Left ventricle myocardium superior (tissue), 1 donor: Measurements from ENCODE around the gene CPED1. TPM values are rescaled to one million over a fixed set of nuclear protein-coding genes. Genes with fewer than 3 reads are reported as not detected.

Experiments
- ATAC-seq: fragments of 200-7000 bp; cut with Tn5 transposase; one replicate; pipeline ENCODE4 v1.9.1; 2020; ENCODE audit warnings: mild to moderate bottlenecking, moderate library complexity
- DNase-seq: peaks from one replicate; pipeline ENCODE4 v3.0.0-alpha.2; 2020
- intact Hi-C: fragments of 100-400 bp; cut with micrococcal nuclease; formaldehyde crosslinking; loops from one replicate; pipeline ENCODE4 v1.11.0; 2022
- total RNA-seq: library from RNA; stranded (reverse); fragmentation: NEBNext Ultra II Directional; extraction: Animal tissue kit (Norgen Biotek cat#: 25700); gene quantifications from one replicate; pipeline ENCODE4 v1.2.1, GENCODE V29; 2021
- donor health status: DM: no; HTN: yes; CAD: no; lungs with severe emphysema.

The CPED1 gene
- total RNA-seq, 1 donor from 2014 or later, result 32.8 TPM

GRCh38 chr7:121077165-121077630, 88.7 kb downstream of the CPED1 start:
- intact Hi-C loops, result no loop called here

GRCh38 chr7:121078701-121079227, 90.3 kb downstream of the CPED1 start:
- intact Hi-C loops, result no loop called here
- no peak for ATAC-seq
- no peak for DNase-seq

More at GRCh38 chr7:121077165-121077630, 88.7 kb downstream of the CPED1 start:
- no peak for DNase-seq
- ATAC-seq, result no peak

GRCh38 chr7:121079425-121080169, 91.1 kb downstream of the CPED1 start:
- no peak for DNase-seq

DNA sequence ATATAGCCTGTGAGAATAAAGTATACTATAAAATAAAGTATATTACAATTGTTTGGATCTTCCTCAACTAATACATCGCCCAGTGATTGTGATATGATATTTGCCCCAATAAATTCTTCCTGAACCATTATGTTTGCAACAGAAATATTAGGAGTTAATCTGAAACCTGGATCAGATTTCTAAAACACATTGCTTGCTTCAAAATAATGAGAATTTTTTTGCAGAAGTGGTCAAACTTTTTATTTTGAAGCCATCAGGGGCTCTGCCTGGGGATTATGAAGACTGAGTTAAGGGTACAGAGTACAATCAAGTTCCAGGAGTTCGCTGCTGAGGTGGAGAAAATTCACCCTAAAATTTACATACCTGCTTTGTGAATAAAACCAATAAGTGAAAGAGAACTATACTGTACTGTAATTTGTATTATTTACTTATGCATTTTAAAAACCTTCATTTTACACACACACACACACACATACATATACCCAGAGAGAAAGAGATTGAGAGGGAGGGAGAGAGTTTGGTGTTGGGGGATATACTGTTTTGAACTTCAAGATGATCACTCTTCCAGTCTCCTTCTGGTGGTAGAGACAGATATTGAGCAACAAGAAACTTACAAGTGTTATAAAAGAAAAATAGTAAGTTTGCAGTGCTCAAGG, 91.9 kb downstream of the CPED1 start:
- ATAC-seq (no peak), DNase-seq (no peak)
- intact Hi-C loops, result loop anchor here (5.0 kb wide), 1 partner anchor 93 kb away; the partner anchor contains the start of gene CPED1

More at GRCh38 chr7:121079425-121080169, 91.1 kb downstream of the CPED1 start:
- peak; percentile 32 for ATAC-seq
- intact Hi-C loops, result loop anchor here (5.0 kb wide), 1 partner anchor 92 kb away; the partner anchor contains the start of gene CPED1

GRCh38 chr7:121080913-121081326, 92.4 kb downstream of the CPED1 start:
- ATAC-seq (no peak), DNase-seq (no peak)
- intact Hi-C loops, result loop anchor here (5.0 kb wide), 1 partner anchor 94 kb away; the partner anchor contains the start of gene CPED1

GRCh38 chr7:121081327-121081936, 92.9 kb downstream of the CPED1 start:
- no peak for DNase-seq
- intact Hi-C loops, result loop anchor here (5.0 kb wide), 1 partner anchor 94 kb away; the partner anchor contains the start of gene CPED1
- peak; percentile 59 for ATAC-seq

DNA sequence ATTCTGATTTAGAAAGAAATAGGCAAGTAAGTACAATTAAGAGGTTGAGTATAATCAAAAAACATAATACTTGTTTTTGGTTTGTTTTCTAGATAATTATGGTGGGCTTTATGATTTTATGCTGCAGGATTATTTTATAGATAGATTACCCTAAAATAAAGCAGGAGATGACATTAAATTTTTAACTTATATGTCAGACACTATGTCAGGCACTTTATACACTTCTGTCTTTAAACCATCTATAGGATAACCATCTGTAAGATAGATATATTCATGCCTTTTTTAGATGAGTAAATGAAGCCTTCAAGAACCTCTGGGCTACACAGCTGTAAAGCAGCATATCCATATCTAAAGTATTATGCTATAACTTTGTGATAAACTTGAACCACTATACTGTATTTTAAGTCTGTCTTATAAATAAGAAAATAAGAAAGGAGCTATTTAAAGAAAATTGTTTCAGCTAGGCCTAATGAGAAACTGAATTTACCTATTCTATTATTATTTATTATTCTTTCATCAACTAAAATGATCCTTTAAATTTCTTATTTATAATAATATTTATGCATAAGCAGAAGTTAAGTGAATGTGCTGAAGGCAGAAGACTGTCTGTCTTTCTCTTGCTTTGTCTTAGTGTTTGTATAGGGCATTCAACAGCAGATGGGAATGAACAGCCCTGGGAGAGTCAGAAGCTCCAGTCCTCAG, 94.0 kb downstream of the CPED1 start:
- ATAC-seq, result no peak
- intact Hi-C loops, result loop anchor here (5.0 kb wide), 1 partner anchor 95 kb away; the partner anchor contains the start of gene CPED1
- DNase-seq, result no peak

DNA sequence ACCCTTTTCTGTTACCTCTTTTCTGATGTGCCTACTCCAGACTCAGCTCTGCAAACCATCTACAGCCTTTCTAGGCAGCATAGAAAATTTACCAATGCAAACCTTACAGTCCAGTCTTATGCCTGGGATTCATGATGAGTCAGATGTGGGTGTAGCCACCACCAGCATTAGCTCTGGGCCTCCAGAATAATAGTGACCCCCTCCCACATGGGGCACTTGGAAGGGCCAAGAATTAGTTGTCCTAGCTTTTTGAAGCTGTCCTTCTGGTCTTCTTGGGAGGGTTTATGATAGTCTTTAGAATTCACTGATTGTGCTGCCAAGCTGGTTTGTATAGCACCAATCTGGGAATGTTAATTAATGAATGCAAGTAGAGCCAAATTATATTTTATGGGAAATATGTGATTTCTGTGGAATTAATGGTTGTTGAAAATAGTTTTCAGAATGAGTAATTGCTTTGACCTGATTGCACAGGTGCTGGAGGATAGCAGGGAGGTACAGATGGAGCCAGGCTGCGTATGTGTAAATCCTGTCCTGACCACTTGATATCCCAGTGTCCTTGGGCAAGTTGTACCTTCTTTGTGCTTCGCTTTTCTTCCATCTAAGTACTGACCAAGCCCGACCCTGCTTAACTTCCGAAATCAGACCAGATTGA, 94.8 kb downstream of the CPED1 start:
- peak; percentile 6 for ATAC-seq
- intact Hi-C loops, result loop anchor here (5.0 kb wide), 1 partner anchor 96 kb away; the partner anchor contains the start of gene CPED1
- DNase-seq, result no peak

- no peak for DNase-seq
- intact Hi-C loops, result loop anchor here (5.0 kb wide), 1 partner anchor 97 kb away; the partner anchor contains the start of gene CPED1
- ATAC-seq, result no peak
These were observed 95.3 kb downstream of the CPED1 start for GRCh38 chr7:121083790-121084251.

- DNase-seq, result no peak
- ATAC-seq, result no peak
- intact Hi-C loops, result loop anchor here (5.0 kb wide), 1 partner anchor 97 kb away; the partner anchor contains the start of gene CPED1
These were observed 95.7 kb downstream of the CPED1 start for GRCh38 chr7:121084256-121084655.

DNA sequence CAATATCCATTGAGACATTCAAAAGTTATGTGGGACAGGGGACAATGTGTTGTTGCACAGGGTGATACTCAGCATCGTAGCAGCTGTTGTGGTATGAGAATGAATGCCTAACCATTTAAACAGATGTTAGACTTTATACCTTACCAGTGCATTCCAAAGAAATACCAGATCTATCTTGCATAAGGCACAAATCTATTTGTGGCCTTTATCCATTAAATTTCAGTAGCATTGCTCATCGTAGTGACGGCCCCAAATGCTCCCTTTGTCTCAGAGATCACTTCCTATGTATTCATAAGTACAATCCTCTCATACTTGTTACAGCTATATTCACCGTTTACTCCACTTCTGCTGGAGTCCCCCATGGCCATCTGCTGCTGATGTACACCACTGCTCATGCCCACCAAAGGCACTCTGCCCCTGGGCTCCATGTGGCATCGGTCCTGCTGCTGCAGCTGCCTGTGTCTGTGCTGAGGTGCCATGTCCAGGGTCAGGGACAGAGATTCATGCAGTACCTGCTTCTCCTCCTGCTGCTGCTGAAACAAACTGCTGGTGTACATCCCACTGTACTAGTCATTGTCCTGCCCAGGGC, 96.3 kb downstream of the CPED1 start:
- DNase-seq, result peak; percentile 30
- intact Hi-C loops, result loop anchor here (5.0 kb wide), 1 partner anchor 98 kb away; the partner anchor contains the start of gene CPED1
- peak; percentile 66 for ATAC-seq

DNA sequence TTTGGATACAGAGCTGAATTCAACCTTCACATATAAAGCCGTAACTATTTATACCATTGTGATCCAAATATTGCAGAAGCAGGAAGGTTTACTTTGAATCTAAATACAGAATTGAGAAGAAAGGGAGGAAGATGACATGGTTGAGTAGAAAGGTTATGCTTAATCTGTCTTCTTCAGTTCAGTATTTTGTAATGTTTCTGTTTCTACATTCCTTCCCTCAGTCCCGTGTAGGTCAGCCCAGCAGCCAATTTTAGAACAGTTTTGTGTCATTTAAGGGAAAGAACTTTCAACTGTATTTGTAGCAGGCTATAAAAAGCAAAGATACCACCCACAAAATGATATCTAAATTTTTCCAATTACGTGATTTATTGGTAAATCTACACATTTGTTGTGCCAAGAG, 97.4 kb downstream of the CPED1 start:
- DNase-seq (no peak), ATAC-seq (peak; percentile 67)
- intact Hi-C loops, result no loop called here

- intact Hi-C loops, result no loop called here
- ATAC-seq, result no peak
- no peak for DNase-seq
These were observed 100.4 kb downstream of the CPED1 start for GRCh38 chr7:121088870-121089269.

DNA sequence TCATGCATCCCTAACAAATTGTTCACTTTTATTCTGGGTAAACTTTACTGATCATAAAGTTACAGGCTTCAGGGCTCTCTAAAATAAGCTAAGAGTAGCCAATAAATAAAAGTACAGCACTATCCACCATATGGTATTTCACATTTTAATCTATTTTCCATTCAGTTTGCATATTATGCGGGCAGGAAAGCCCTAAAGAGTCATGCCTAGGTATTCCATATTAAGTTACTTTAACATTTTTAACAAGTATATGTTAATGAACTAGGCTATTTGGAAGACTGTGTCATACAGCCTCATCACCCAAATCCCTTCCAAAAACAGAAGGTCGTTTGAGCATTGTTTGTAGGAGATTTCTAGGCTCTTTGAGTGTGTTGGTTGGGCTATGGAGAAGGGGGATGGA, 106.3 kb downstream of the CPED1 start:
- ATAC-seq (no peak), DNase-seq (no peak)
- intact Hi-C loops, result no loop called here

DNA sequence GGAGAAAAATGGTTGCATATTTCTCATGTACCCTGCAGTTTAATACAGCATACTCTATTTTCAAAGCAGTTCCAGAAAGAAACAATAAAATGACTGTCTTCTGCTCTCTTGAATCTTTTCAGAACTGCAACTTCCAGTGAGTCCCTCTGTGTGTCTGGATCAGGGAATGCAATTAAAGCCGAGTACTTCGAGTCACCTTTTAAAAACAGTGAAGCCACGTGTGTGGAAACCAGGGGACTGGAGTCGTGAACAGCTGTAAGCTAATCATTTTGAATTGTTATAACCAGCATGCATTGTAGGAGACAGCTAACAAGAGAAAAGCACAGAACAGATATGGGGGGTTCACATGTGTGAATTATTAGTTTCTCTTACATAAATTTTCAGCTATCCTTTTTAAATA, 109.1 kb downstream of the CPED1 start:
- DNase-seq, result no peak
- intact Hi-C loops, result no loop called here
- peak; percentile 32 for ATAC-seq

DNA sequence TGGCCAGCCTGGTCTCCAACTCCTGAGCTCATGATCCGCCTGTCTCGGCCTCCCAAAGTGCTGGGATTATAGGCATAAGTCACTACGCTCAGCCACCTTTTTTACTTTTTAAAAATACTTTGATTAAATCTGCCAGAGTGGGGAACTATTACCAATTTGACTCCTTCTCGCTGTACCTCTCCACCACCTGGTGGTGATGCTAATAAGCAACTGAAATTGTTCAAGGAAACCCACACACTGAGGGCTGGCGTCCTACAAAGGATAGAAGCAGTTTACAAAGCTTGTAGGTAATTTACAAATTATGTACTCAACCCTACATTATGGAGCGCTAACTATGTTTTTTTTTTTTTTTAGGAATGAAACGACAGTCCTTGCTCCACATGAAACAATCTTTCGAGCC, 111.1 kb downstream of the CPED1 start:
- DNase-seq (no peak), ATAC-seq (no peak)
- intact Hi-C loops, result no loop called here

DNA sequence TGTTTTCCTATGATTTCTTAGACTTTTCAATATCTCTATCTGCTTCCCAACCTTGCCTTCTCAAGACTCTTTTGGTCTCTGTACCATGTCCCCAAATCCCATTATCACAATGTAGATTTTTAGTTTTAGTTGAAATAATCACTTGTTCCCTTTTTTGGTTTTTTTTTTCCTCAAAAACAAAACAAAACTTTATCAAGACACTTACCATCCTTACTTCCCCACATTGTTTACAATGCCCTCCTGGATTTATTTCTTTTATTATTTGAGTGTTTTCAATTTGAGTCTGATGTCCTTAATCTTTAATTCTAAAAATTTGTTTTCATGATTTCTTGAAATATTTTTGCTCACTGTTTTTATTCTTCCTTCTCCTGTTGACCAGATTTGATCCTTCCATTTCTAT, 112.6 kb downstream of the CPED1 start:
- no peak for ATAC-seq

GRCh38 chr7:121101621-121102020, 113.1 kb downstream of the CPED1 start:
- DNase-seq (no peak), ATAC-seq (no peak)
- intact Hi-C loops, result no loop called here

More for the DNA sequence above, 112.6 kb downstream of the CPED1 start:
- no peak for DNase-seq
- intact Hi-C loops, result no loop called here
